Heart right ventricle (tissue), 16 donors: ENCODE measurements around the gene GAMT. TPM values are rescaled to one million over a fixed set of nuclear protein-coding genes. Genes with fewer than 3 reads are reported as not detected.

ENCODE experiments used
- ATAC-seq, 8 donors: fragments of 200-7000 bp; cut with Tn5 transposase; one replicate each; pipeline ENCODE4 v1.9.1; 2020; ENCODE audit warnings: mild to moderate bottlenecking in 8 of 8, moderate library complexity in 8 of 8, moderate number of reproducible peaks in 1 of 8
- DNase-seq, 2 donors: peaks; one replicate each; pipeline ENCODE4 v3.0.0-alpha.2; 2020
- H3K27ac ChIP-seq, 10 donors: fragments of 200-600 bp; sonication (generic) in 2 of 10; one replicate each; pipeline versions ENCODE4 v1.5.0 to v1.8.0; 2020 to 2022; ENCODE audit warnings: mild to moderate bottlenecking in 3 of 10
- H3K27me3 ChIP-seq, 7 donors: fragments of 200-600 bp; one replicate each; pipeline ENCODE4 v1.8.0; 2021 to 2022; ENCODE audit warnings: mild to moderate bottlenecking in 2 of 7
- H3K36me3 ChIP-seq, 9 donors: fragments of 200-600 bp; sonication (generic) in 1 of 9; one replicate each; pipeline versions ENCODE4 v1.5.0 to v1.8.0; 2020 to 2022; ENCODE audit warnings: mild to moderate bottlenecking in 2 of 9
- H3K4me1 ChIP-seq, 9 donors: fragments of 200-600 bp; sonication (generic) in 1 of 9; one replicate each; pipeline versions ENCODE4 v1.5.0 to v1.8.0; 2020 to 2022; ENCODE audit warnings: mild to moderate bottlenecking in 4 of 9
- H3K4me3 ChIP-seq, 10 donors: fragments of 200-600 bp; sonication (generic) in 2 of 10; one replicate each; pipeline versions ENCODE4 v1.5.0 to v1.8.0; 2020 to 2022; ENCODE audit warnings: mild to moderate bottlenecking in 7 of 10, moderate library complexity in 2 of 10
- H3K9me3 ChIP-seq, 11 donors: fragments of 200-600 bp in 10 of 11; sonication (generic) in 2 of 11; one replicate each; pipeline versions ENCODE4 v1.5.0 to v1.8.0; 2013 to 2022; ENCODE audit warnings: mild to moderate bottlenecking in 2 of 11, control low read depth in 1 of 11, moderate library complexity in 1 of 11
- WGBS, 2 donors: extraction: QIAGEN DNeasy Blood & Tissue Kit; methylation state at CpG; one replicate each; pipeline ENCODE4 v1.1.7; 2013; ENCODE audit warnings: inconsistent platforms in 1 of 2; 5-methylcytosine and 5-hydroxymethylcytosine counted together
- intact Hi-C, 10 donors: fragments of 100-400 bp; cut with DNase I; formaldehyde crosslinking; loops; one replicate each; pipeline versions ENCODE4 v1.11.1 to v1.14.2; 2022
- polyA plus RNA-seq, 2 donors: library from polyadenylated mRNA; stranded (reverse); fragments of 200-250 nt; gene quantifications; one replicate each; pipeline ENCODE4 v1.2.3, GENCODE V29; 2013
- total RNA-seq, 10 donors: library from RNA; stranded (reverse); fragmentation: NEBNext Ultra II Directional in 3 of 10; extraction: Animal tissue kit (Norgen Biotek cat#: 25700) in 3 of 10; gene quantifications; one replicate each; pipeline versions ENCODE4 v1.2.1 to v1.2.4, GENCODE V29; 2021 to 2023
- TF ChIP-seq, protein P1 (sequence below), 9 donors: fragments of 200-600 bp; sonication (generic) in 2 of 9; IDR thresholded peaks; one replicate each; pipeline versions ENCODE4 v1.5.0 to v1.8.0; 2021 to 2022; ENCODE audit warnings: antibody characterized with exemption in 9 of 9, mild to moderate bottlenecking in 5 of 9, moderate library complexity in 1 of 9
- donor health status: Arrhythmogenic right ventricular cardiomyopathy.
- donor health status: ischemic (EF 13 %, LVEDD 7.1; RV severe dilation, severe dysfunction).
- donor health status: healthy with polysubstance abuse.
- donor health status: DM: no; HTN: yes; CAD: no.
- donor health status: DM: no; HTN: no; CAD: no.
- donor health status: ischemic (EF 25% LVEDD 6.9; RV normal size, moderate dysfunction).
- donor health status: ischemic (EF 25% LVEDD 5.7; RV mildly dilated, moderate dysfunction).
- donor health status: healthy.
- donor health status: DM: yes; HTN: yes; CAD: no.
- donor health status: Ischemic cardiomyopathy.
- donor health status: ischemic (EF 35%, LVEDD 5.7; RV mildly dilated, moderate dysfunction).
- donor health status: nonischemic (EF 11% LVEDD 7.7; RV severe dilation, severe dysfunction).
- donor health status: DM: yes; HTN: yes; CAD: no.
- donor health status: PGD.
- donor health status: ischemic (EF 29% LVEDD 5.4; RV normal size, mild dysfunction).
- donor health status: nonischemic (EF 23%, LVEDD 6.1; RV moderate dilation, normal function).

GAMT gene
- total and polyA plus RNA-seq, 12 donors, result 30.8 to 260 (median 72.1) TPM

DNA sequence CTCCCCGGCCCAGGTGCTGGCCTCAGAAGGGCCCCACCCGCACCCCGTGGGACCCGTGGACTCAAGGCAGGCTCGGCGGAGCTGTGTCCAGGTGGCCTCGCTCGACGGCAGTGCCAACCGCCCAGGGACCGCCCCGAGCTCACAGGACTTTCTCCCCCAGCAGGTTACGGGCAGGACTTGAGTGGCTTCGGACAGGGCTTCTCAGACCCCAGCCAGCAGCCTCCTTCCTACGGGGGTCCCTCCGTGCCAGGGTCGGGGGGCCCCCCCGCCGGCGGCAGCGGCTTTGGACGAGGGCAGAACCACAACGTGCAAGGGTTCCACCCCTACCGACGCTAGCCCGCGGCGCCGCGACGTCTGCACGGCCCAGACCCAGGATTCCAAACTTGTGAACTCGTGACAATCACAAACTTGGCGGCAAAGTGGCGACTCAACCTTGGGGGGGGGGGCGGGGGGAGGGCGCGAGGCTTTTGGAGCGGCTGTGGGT, 33.3 kb upstream of the GAMT start:
- Histone ChIP-seq H3K27me3 (no peaks in the 10 kb centered on the region), H3K9me3 (no peaks in the 10 kb centered on the region), H3K27ac (no peak overlapping the region), H3K4me3 (no peak overlapping the region), H3K4me1 (peaks cover 4 to 26% (median 20%) of the 10 kb centered on the region in 9 donors), H3K36me3 (peaks cover 0 to 71% (median 48%) of the 10 kb centered on the region in 9 donors)
- no peak for DNase-seq
- TF ChIP-seq, protein P1, sequence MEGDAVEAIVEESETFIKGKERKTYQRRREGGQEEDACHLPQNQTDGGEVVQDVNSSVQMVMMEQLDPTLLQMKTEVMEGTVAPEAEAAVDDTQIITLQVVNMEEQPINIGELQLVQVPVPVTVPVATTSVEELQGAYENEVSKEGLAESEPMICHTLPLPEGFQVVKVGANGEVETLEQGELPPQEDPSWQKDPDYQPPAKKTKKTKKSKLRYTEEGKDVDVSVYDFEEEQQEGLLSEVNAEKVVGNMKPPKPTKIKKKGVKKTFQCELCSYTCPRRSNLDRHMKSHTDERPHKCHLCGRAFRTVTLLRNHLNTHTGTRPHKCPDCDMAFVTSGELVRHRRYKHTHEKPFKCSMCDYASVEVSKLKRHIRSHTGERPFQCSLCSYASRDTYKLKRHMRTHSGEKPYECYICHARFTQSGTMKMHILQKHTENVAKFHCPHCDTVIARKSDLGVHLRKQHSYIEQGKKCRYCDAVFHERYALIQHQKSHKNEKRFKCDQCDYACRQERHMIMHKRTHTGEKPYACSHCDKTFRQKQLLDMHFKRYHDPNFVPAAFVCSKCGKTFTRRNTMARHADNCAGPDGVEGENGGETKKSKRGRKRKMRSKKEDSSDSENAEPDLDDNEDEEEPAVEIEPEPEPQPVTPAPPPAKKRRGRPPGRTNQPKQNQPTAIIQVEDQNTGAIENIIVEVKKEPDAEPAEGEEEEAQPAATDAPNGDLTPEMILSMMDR (IDR thresholded peaks at IDR 0.05), result no peak
- intact Hi-C loops, result loop anchor here in 1 of 10 donors (5.0 kb wide), 1 partner anchor 157 kb away; the partner anchor contains the start of gene FAM174C
- no peak for ATAC-seq
- WGBS, 2 donors, result 86 to 89% methylated on average over 39 of the region's 39 CpGs

GRCh38 chr19:1434040-1434366, 32.7 kb upstream of the GAMT start:
- DNase-seq, result no peak
- TF ChIP-seq, protein P1 (IDR thresholded peaks at IDR 0.05), result no peak
- H3K27me3 ChIP-seq, result no peaks in the 10 kb centered on the region
- intact Hi-C loops, result no loop called here
- H3K27ac ChIP-seq, result no peak overlapping the region
- WGBS, 2 donors, result 91 to 92% methylated on average over 17 of the region's 17 CpGs
- H3K4me3 ChIP-seq, result no peak overlapping the region
- peaks cover 0 to 26% (median 19%) of the 10 kb centered on the region in 9 donors for H3K4me1 ChIP-seq
- no peaks in the 10 kb centered on the region for H3K9me3 ChIP-seq
- no peak for ATAC-seq
- peaks cover 0 to 73% (median 48%) of the 10 kb centered on the region in 9 donors for H3K36me3 ChIP-seq

- DNase-seq, result no peak
- 89% methylated on average over 42 to 47 of the region's 47 CpGs for WGBS, 2 donors
- H3K9me3 ChIP-seq, result no peaks in the 10 kb centered on the region
These were observed 32.0 kb upstream of the GAMT start for GRCh38 chr19:1433119-1434039.

GRCh38 chr19:1432507-1432887, 31.2 kb upstream of the GAMT start:
- TF ChIP-seq, protein P1 (IDR thresholded peaks at IDR 0.05), result no peak
- Histone ChIP-seq H3K4me1 (peaks cover under 1 to 23% (median 11%) of the 10 kb centered on the region in 9 donors), H3K27ac (no peak overlapping the region), H3K36me3 (peaks cover 0 to 88% (median 56%) of the 10 kb centered on the region in 9 donors), H3K4me3 (no peak overlapping the region), H3K27me3 (no peaks in the 10 kb centered on the region), H3K9me3 (no peaks in the 10 kb centered on the region)
- intact Hi-C loops, result no loop called here
- WGBS, 2 donors, result 92 to 93% methylated on average over 16 of the region's 16 CpGs
- no peak for ATAC-seq
- DNase-seq, result no peak

More at GRCh38 chr19:1433119-1434039, 32.0 kb upstream of the GAMT start:
- TF ChIP-seq, protein P1 (IDR thresholded peaks at IDR 0.05), result no peak
- intact Hi-C loops, result no loop called here
- H3K36me3 ChIP-seq, result peaks cover 0 to 79% (median 48%) of the 10 kb centered on the region in 9 donors
- H3K4me3 ChIP-seq, result no peak overlapping the region
- no peak overlapping the region for H3K27ac ChIP-seq
- ATAC-seq, result no peak
- no peaks in the 10 kb centered on the region for H3K27me3 ChIP-seq
- peaks cover 4 to 29% (median 16%) of the 10 kb centered on the region in 9 donors for H3K4me1 ChIP-seq
